AG09319 (cell line): ENCODE measurements around the gene CUX1.

Source experiments
- DNase-seq: peaks from one replicate; pipeline ENCODE4 v3.0.0-alpha.2; 2010; ENCODE audit warnings: low read depth; ENCODE audit errors: extremely low read depth
- TF ChIP-seq, protein P1 (sequence below): IDR thresholded peaks from 2 replicates; pipeline ENCODE4 v1.5.1; 2011; ENCODE audit warnings: low read depth, mild to moderate bottlenecking, inconsistent platforms, low read length, moderate library complexity

CUX1 gene

DNA sequence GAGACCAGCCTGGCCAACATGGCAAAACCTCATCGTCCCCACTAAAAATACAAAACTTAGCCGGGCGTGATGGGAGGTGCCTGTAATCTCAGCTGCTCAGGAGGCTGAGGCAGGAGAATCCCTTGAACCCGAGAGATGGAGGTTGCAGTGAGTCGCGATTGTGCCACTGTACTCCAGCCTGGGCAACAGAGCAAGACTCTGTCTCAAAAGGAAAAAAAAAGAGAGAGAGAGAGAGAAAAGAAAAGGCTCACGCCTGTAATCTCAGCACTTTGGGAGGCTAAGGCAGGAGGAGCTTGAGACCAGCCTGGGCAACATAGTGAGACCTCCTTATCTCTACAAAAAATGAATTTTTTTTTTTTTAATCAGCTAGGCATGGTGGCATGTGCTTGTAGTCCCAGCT lies 157.6 kb downstream of the CUX1 start:
- TF ChIP-seq, protein P1, sequence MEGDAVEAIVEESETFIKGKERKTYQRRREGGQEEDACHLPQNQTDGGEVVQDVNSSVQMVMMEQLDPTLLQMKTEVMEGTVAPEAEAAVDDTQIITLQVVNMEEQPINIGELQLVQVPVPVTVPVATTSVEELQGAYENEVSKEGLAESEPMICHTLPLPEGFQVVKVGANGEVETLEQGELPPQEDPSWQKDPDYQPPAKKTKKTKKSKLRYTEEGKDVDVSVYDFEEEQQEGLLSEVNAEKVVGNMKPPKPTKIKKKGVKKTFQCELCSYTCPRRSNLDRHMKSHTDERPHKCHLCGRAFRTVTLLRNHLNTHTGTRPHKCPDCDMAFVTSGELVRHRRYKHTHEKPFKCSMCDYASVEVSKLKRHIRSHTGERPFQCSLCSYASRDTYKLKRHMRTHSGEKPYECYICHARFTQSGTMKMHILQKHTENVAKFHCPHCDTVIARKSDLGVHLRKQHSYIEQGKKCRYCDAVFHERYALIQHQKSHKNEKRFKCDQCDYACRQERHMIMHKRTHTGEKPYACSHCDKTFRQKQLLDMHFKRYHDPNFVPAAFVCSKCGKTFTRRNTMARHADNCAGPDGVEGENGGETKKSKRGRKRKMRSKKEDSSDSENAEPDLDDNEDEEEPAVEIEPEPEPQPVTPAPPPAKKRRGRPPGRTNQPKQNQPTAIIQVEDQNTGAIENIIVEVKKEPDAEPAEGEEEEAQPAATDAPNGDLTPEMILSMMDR: no peak
- DNase-seq: no peak

GRCh38 chr7:101976411-101976810 lies 159.0 kb downstream of the CUX1 start:
- DNase-seq: no peak
- TF ChIP-seq, protein P1: no peak

DNA sequence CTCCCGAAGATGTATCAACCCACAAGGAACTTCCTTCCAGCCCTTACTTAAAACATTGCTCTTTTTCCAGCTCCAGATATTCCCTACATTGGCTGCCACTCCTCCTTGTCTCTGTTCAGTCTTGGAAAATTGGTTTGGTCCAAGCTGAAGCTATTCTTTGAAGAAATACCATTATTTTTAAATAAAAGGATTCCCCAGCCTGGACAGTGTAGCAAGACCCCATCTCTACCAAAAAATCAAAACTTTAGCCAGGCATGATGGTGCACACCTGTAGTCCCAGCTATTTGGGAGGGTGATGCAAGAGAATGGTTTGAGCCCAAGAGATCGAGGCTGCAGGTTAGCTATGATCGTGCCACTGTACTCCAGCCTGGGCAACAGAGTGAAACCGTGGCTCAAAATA lies 159.8 kb downstream of the CUX1 start:
- TF ChIP-seq, protein P1: no peak
- DNase-seq: no peak

- TF ChIP-seq, protein P1: no peak
- no peak for DNase-seq
These were observed 161.3 kb downstream of the CUX1 start for GRCh38 chr7:101978683-101979082.

DNA sequence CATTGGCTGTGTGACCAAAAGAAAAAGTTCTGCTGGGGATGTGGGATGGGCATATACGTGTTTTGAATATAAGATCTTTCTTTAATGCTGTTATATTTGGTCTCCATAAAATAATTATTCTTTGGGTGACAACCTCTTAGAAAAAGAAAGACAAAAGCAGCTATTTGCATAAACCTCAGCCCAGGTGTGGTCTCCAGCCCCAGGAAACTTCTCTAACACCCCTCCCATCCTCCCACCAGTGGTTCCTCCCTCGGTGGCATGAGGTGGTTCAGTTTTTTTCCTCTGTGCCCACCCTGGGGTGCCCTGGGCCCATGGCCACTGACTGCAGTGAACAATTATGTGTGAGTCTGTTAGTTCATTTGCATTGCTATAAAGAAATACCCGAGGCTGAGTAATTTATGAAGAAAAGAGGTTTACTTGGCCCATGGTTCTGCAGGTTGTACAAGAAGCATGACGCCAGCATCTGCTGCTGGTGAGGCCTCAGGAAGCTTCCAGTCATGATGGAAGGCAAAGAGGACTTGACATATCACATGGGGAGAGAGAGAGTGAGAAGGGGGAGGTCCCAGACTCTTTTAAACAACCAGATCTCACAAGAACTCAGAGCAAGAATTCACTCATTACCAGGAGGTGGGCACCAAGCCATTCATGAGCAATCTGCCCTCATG lies 165.9 kb downstream of the CUX1 start:
- TF ChIP-seq, protein P1: no peak
- no peak for DNase-seq

- TF ChIP-seq, protein P1: no peak
- DNase-seq: no peak
These were observed 166.9 kb downstream of the CUX1 start for GRCh38 chr7:101984133-101984879.
